IMR-90 (cell line): ENCODE results near the gene PDCD6IP. TPM values are rescaled to one million over a fixed set of nuclear protein-coding genes. Genes with fewer than 3 reads are reported as not detected.

ENCODE experiments used
- ATAC-seq: fragments of 200-7000 bp; cut with Tn5 transposase; 2 replicates; pipeline ENCODE4 v1.9.1; 2020; ENCODE audit warnings: low read depth, mild to moderate bottlenecking, moderate library complexity
- BruUV-seq: library from RNA; stranded (reverse); fragments of 400-500 nt; replicated peaks from 2 replicates; lab custom pipeline; 2021; lab: Mats Ljungman, UMichigan
- CTCF ChIA-PET: fragments of 300-600 bp; formaldehyde crosslinking; extraction: SDS; loops from one replicate; lab custom pipeline; 2021; ENCODE audit warnings: antibody characterized with exemption; lab: Yijun Ruan, JAX
- POLR2A ChIA-PET: fragments of 300-600 bp; sonication (Branson Sonifier 250); formaldehyde crosslinking; loops from one replicate; lab custom pipeline; 2022; ENCODE audit warnings: antibody characterized with exemption; ENCODE audit not compliant: unreplicated experiment; lab: Charles Lee
- DNase-seq: peaks from one replicate; pipeline ENCODE4 v3.0.0; 2013
- H2AFZ ChIP-seq: replicated peaks from 2 replicates; pipeline ENCODE3; 2013; ENCODE audit warnings: low read length, mild to moderate bottlenecking; ENCODE audit not compliant: poor library complexity
- H2AK5ac ChIP-seq: 2 replicates; pipeline ENCODE4 v1.6.1; 2013; ENCODE audit warnings: low read depth, low read length, inconsistent platforms
- H2AK9ac ChIP-seq: replicated peaks from 2 replicates; pipeline ENCODE3; 2013; ENCODE audit warnings: mild to moderate bottlenecking, low read depth, low read length, moderate library complexity; ENCODE audit not compliant: poor library complexity
- H2BK120ac ChIP-seq: 2 replicates; pipeline ENCODE4 v1.6.1; 2013; ENCODE audit warnings: low read depth, low read length, inconsistent platforms
- H2BK15ac ChIP-seq: 3 replicates; pipeline ENCODE4 v1.6.1; 2013; ENCODE audit warnings: low read depth, low read length, inconsistent platforms
- H2BK20ac ChIP-seq: 2 replicates; pipeline ENCODE4 v1.6.1; 2013; ENCODE audit warnings: low read depth, mild to moderate bottlenecking, inconsistent platforms, low read length, moderate library complexity
- H2BK5ac ChIP-seq: 2 replicates; pipeline ENCODE4 v1.6.1; 2013; ENCODE audit warnings: mild to moderate bottlenecking, low read depth, low read length, inconsistent platforms; ENCODE audit not compliant: poor library complexity, severe bottlenecking
- H3K14ac ChIP-seq: replicated peaks from 2 replicates; pipeline ENCODE4 v1.6.1; 2013; ENCODE audit warnings: low read depth, low read length, inconsistent platforms
- H3K18ac ChIP-seq: 2 replicates; pipeline ENCODE4 v1.6.1; 2013; ENCODE audit warnings: low read depth, low read length, control low read depth
- H3K23ac ChIP-seq: 2 replicates; pipeline ENCODE4 v1.6.1; 2013; ENCODE audit warnings: low read depth, low read length, inconsistent platforms
- H3K27ac ChIP-seq: 2 replicates; pipeline ENCODE4 v1.5.1; 2013; ENCODE audit warnings: mild to moderate bottlenecking, control low read depth, low read length; ENCODE audit not compliant: insufficient read depth
- H3K27me3 ChIP-seq: 2 replicates; pipeline ENCODE4 v1.6.1; 2013; ENCODE audit warnings: low read length; ENCODE audit not compliant: control insufficient read depth, insufficient read depth
- H3K36me3 ChIP-seq: 2 replicates; pipeline ENCODE4 v1.6.1; 2013; ENCODE audit warnings: low read length, mixed read lengths; ENCODE audit not compliant: control insufficient read depth, insufficient read depth
- H3K4ac ChIP-seq: 2 replicates; pipeline ENCODE4 v1.6.1; 2013; ENCODE audit warnings: low read depth, low read length, inconsistent platforms
- H3K4me1 ChIP-seq: 2 replicates; pipeline ENCODE4 v1.6.1; 2013; ENCODE audit warnings: low read length, mixed read lengths; ENCODE audit not compliant: control insufficient read depth, insufficient read depth
- H3K4me2 ChIP-seq: 2 replicates; pipeline ENCODE4 v1.6.1; 2013; ENCODE audit warnings: low read depth, mild to moderate bottlenecking, control low read depth, low read length, moderate library complexity
- H3K4me3 ChIP-seq: 2 replicates; pipeline ENCODE4 v1.5.1; 2013; ENCODE audit warnings: low read depth, mild to moderate bottlenecking, control low read depth, low read length, moderate library complexity; ENCODE audit not compliant: insufficient read depth
- H3K56ac ChIP-seq: 2 replicates; pipeline ENCODE4 v1.6.1; 2013; ENCODE audit warnings: low read length, inconsistent platforms; ENCODE audit not compliant: insufficient read depth; ENCODE audit errors: extremely low read depth
- H3K79me1 ChIP-seq, 2 experiments: 2 replicates each; pipeline ENCODE4 v1.6.1; 2013; ENCODE audit warnings: low read length in 2 of 2, inconsistent platforms in 1 of 2, low read depth in 1 of 2
- H3K9ac ChIP-seq: 2 replicates; pipeline ENCODE4 v1.6.1; 2013; ENCODE audit warnings: low read depth, low read length, control low read depth
- H3K9me1 ChIP-seq: 2 replicates; pipeline ENCODE4 v1.6.1; 2013; ENCODE audit warnings: low read length, inconsistent platforms; ENCODE audit not compliant: insufficient read depth
- H3K9me3 ChIP-seq: 2 replicates; pipeline ENCODE4 v1.6.1; 2013; ENCODE audit warnings: low read length; ENCODE audit not compliant: control insufficient read depth, insufficient read depth
- H4K20me1 ChIP-seq: 2 replicates; pipeline ENCODE4 v1.6.1; 2013; ENCODE audit warnings: low read length, inconsistent platforms; ENCODE audit not compliant: insufficient read depth
- H4K5ac ChIP-seq: 2 replicates; pipeline ENCODE4 v1.6.1; 2013; ENCODE audit warnings: mild to moderate bottlenecking, low read depth, low read length, control low read depth
- H4K8ac ChIP-seq, 2 experiments: 2 replicates each; pipeline ENCODE4 v1.6.1; 2013; ENCODE audit warnings: low read depth in 2 of 2, low read length in 2 of 2, control low read depth in 1 of 2, inconsistent platforms in 1 of 2
- H4K91ac ChIP-seq: 2 replicates; pipeline ENCODE4 v1.6.1; 2013; ENCODE audit warnings: low read depth, low read length, inconsistent platforms; ENCODE audit not compliant: insufficient read depth
- BHLHE40 ChIP-seq: fragments of 150-350 bp; IDR thresholded peaks from 2 replicates; pipeline ENCODE4 v1.6.1; 2016; ENCODE audit warnings: mild to moderate bottlenecking, low read depth, low read length
- CEBPB ChIP-seq: IDR thresholded peaks from 2 replicates; pipeline ENCODE4 v1.6.1; 2012; ENCODE audit warnings: low read depth, low read length, improper control_type of control experiment
- CHD1 ChIP-seq: IDR thresholded peaks from 2 replicates; pipeline ENCODE4 v1.6.1; 2012; ENCODE audit warnings: low read depth, low read length, improper control_type of control experiment
- MAZ ChIP-seq: IDR thresholded peaks from 2 replicates; pipeline ENCODE4 v1.6.1; 2012; ENCODE audit warnings: low read depth, mild to moderate bottlenecking, low read length, improper control_type of control experiment, moderate library complexity, borderline replicate concordance
- MXI1 ChIP-seq: IDR thresholded peaks from 2 replicates; pipeline ENCODE4 v1.6.1; 2012; ENCODE audit warnings: low read depth, mild to moderate bottlenecking, low read length, moderate library complexity, borderline replicate concordance
- NFE2L2 ChIP-seq: fragments of 150-350 bp; IDR thresholded peaks from 2 replicates; pipeline ENCODE4 v1.6.1; 2016; ENCODE audit warnings: low read depth, mild to moderate bottlenecking, low read length
- POLR2A ChIP-seq: IDR thresholded peaks from 2 replicates; pipeline ENCODE4 v1.6.1; 2012; ENCODE audit warnings: mild to moderate bottlenecking, low read depth, low read length
- RAD21 ChIP-seq: IDR thresholded peaks from 2 replicates; pipeline ENCODE4 v1.6.1; 2012; ENCODE audit warnings: low read length, improper control_type of control experiment
- RCOR1 ChIP-seq: IDR thresholded peaks from 2 replicates; pipeline ENCODE4 v1.6.1; 2012; ENCODE audit warnings: mild to moderate bottlenecking, low read length, improper control_type of control experiment; ENCODE audit not compliant: insufficient replicate concordance
- WGBS, 2 experiments: methylation state at CpG; one replicate each; pipeline versions ENCODE4 v1.1.5 to v1.1.7; 2013; ENCODE audit warnings: missing lambda C conversion rate in 2 of 2; ENCODE audit not compliant: insufficient read length in 1 of 2; ENCODE audit errors: extremely low coverage in 2 of 2; 5-methylcytosine and 5-hydroxymethylcytosine counted together
- dilution Hi-C: fragments of 300-500 bp; cut with HindIII; formaldehyde crosslinking; loops from one replicate; pipeline ENCODE4 v1.14.3; 2018; ENCODE audit warnings: low sequenced_read_pairs; ENCODE audit not compliant: unreplicated experiment
- in situ Hi-C: fragments of 300-500 bp; cut with MboI; formaldehyde crosslinking; loops from 3 replicates; pipeline ENCODE4 v1.14.3; 2019; ENCODE audit warnings: low sequenced_read_pairs, inconsistent platforms, mixed read lengths
- intact Hi-C: fragments of 100-400 bp; cut with micrococcal nuclease; formaldehyde crosslinking; loops from 2 replicates; pipeline ENCODE4 v1.10.0; 2022
- polyA plus RNA-seq, 3 experiments: library from polyadenylated mRNA; depleted of rRNA; stranded (reverse); fragments of >200 nt; gene quantifications; 2 replicates each; pipeline ENCODE4 v1.2.3, GENCODE V29; 2012; ENCODE audit warnings: low replicate concordance in 1 of 3
- total RNA-seq: library from RNA; depleted of rRNA; stranded (reverse); fragments of >200 nt; gene quantifications from 2 replicates; pipeline ENCODE4 v1.2.3, GENCODE V29; 2012
- TF ChIP-seq, protein P1 (sequence below): fragments of 150-350 bp; IDR thresholded peaks from 2 replicates; pipeline ENCODE4 v1.6.1; 2017; ENCODE audit warnings: mild to moderate bottlenecking, antibody characterized with exemption, low read length, low read depth
- TF ChIP-seq, protein P2 (sequence below): conservative IDR thresholded peaks from 2 replicates; pipeline ENCODE4 v1.5.1; 2012; ENCODE audit warnings: mild to moderate bottlenecking, low read depth, low read length, improper control_type of control experiment

Gene PDCD6IP
- total and polyA plus RNA-seq, 2 of the 4 experiments (the other 2 are of a cell fraction): 68.1 to 78.3 TPM

GRCh38 chr3:33795856-33796536 lies 2.4 kb upstream of the PDCD6IP start:
- DNase-seq: no peak
- H2AFZ ChIP-seq: no peak overlapping the region
- dilution Hi-C loops (no loop called here), in situ Hi-C loops (loop anchor here (25.0 kb wide), 1 partner anchor 834 kb away; the partner anchor contains the start of gene CCR4), intact Hi-C loops (no loop called here)
- no peak overlapping the region for H4K5ac ChIP-seq
- peaks cover 6 to 29% of the 10 kb centered on the region in 2 experiments for H3K79me1 ChIP-seq
- no peak overlapping the region for H3K4me3 ChIP-seq
- no peak overlapping the region for H3K14ac ChIP-seq
- TF ChIP-seq BHLHE40: no peak
- TF ChIP-seq, protein P1, sequence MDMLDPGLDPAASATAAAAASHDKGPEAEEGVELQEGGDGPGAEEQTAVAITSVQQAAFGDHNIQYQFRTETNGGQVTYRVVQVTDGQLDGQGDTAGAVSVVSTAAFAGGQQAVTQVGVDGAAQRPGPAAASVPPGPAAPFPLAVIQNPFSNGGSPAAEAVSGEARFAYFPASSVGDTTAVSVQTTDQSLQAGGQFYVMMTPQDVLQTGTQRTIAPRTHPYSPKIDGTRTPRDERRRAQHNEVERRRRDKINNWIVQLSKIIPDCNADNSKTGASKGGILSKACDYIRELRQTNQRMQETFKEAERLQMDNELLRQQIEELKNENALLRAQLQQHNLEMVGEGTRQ: no peak
- TF ChIP-seq CHD1: no peak
- TF ChIP-seq NFE2L2: no peak
- TF ChIP-seq MAZ: no peak
- no peak for TF ChIP-seq RCOR1
- no peak for TF ChIP-seq CEBPB
- TF ChIP-seq POLR2A: no peak
- TF ChIP-seq, protein P2, sequence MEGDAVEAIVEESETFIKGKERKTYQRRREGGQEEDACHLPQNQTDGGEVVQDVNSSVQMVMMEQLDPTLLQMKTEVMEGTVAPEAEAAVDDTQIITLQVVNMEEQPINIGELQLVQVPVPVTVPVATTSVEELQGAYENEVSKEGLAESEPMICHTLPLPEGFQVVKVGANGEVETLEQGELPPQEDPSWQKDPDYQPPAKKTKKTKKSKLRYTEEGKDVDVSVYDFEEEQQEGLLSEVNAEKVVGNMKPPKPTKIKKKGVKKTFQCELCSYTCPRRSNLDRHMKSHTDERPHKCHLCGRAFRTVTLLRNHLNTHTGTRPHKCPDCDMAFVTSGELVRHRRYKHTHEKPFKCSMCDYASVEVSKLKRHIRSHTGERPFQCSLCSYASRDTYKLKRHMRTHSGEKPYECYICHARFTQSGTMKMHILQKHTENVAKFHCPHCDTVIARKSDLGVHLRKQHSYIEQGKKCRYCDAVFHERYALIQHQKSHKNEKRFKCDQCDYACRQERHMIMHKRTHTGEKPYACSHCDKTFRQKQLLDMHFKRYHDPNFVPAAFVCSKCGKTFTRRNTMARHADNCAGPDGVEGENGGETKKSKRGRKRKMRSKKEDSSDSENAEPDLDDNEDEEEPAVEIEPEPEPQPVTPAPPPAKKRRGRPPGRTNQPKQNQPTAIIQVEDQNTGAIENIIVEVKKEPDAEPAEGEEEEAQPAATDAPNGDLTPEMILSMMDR: no peak
- TF ChIP-seq MXI1: no peak
- no peak for TF ChIP-seq RAD21
- H3K4me1 ChIP-seq: peaks cover 3% of the 10 kb centered on the region; the same call in 1 of the 2 replicates
- H2BK15ac ChIP-seq: no peak overlapping the region
- H3K36me3 ChIP-seq: peaks cover 2% of the 10 kb centered on the region; the same call in 1 of the 2 replicates
- no peak for ATAC-seq
- H3K9me1 ChIP-seq: peaks cover 7% of the 10 kb centered on the region
- no peak overlapping the region for H2BK20ac ChIP-seq
- H4K91ac ChIP-seq: no peak overlapping the region
- no peak overlapping the region for H2AK5ac ChIP-seq
- H3K9me3 ChIP-seq: no peaks in the 10 kb centered on the region
- no peak overlapping the region for H3K23ac ChIP-seq
- WGBS, 2 experiments: 100% methylated on average over 2 of the region's 3 CpGs; no CpG with 5 or more reads in 1 of the 2 experiments
- ChIA-PET POLR2A (no interaction called here), CTCF (interaction anchor here (1.2 to 3.0 kb wide), 2 partner anchors 9 kb away, joined by 3 to 8 read pairs; no protein-coding TSS in a partner anchor)
- no peak overlapping the region for H3K4me2 ChIP-seq
- BruUV-seq: no TSS peak
- no peak overlapping the region for H3K18ac ChIP-seq
- no peak overlapping the region for H3K56ac ChIP-seq
- no peak overlapping the region for H4K8ac ChIP-seq
- H4K20me1 ChIP-seq: peaks cover 12% of the 10 kb centered on the region; the same call in 1 of the 2 replicates
- H3K9ac ChIP-seq: no peak overlapping the region
- no peaks in the 10 kb centered on the region for H3K27me3 ChIP-seq
- no peak overlapping the region for H2BK5ac ChIP-seq
- no peak overlapping the region for H3K27ac ChIP-seq
- H2AK9ac ChIP-seq: no peak overlapping the region
- no peak overlapping the region for H2BK120ac ChIP-seq
- no peak overlapping the region for H3K4ac ChIP-seq
